ENCODE results near the gene NCOA1.

DNA sequence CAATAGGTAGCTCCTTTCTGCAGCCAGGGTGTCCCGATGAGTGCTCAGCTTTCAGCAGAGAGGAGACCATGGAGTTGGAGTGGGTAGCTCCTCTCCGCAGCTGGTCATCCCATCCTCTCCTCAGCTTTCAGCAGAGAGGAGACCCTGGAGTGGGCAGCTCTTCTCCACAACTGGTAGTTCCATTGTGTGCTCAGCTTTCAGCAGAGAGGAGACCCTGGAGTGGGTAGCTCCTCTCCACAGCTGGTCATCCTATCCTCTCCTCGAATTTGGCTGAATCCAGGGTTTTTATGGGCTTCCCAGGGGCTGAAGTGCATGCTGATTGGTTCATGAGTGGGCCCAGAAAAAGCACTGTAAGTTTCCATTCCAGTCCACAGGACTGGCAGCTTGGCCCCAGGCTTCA lies 75.2 kb downstream of the NCOA1 start:
- TF ChIP-seq, protein P1, sequence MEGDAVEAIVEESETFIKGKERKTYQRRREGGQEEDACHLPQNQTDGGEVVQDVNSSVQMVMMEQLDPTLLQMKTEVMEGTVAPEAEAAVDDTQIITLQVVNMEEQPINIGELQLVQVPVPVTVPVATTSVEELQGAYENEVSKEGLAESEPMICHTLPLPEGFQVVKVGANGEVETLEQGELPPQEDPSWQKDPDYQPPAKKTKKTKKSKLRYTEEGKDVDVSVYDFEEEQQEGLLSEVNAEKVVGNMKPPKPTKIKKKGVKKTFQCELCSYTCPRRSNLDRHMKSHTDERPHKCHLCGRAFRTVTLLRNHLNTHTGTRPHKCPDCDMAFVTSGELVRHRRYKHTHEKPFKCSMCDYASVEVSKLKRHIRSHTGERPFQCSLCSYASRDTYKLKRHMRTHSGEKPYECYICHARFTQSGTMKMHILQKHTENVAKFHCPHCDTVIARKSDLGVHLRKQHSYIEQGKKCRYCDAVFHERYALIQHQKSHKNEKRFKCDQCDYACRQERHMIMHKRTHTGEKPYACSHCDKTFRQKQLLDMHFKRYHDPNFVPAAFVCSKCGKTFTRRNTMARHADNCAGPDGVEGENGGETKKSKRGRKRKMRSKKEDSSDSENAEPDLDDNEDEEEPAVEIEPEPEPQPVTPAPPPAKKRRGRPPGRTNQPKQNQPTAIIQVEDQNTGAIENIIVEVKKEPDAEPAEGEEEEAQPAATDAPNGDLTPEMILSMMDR (IDR thresholded peaks at IDR 0.05; ENCODE audit: low read length): no peak
- no peak for TF ChIP-seq EZH2 (IDR thresholded peaks at IDR 0.05; ENCODE audit: borderline replicate concordance, low read length)
